GM19328 (cell line): ENCODE data around the gene SLC26A11.
"Not testable (repeated sequence)": the region's sequence is repeated elsewhere in the genome, so short reads cannot be mapped to it uniquely, and the experiment has no call there.

Experiments used
- ATAC-seq: cut with Tn5 transposase; IDR thresholded peaks from one replicate; pipeline ENCODE4 v1.9.1; 2021; ENCODE audit warnings: mild to moderate bottlenecking, moderate library complexity; ENCODE audit not compliant: unreplicated experiment

Gene SLC26A11

DNA sequence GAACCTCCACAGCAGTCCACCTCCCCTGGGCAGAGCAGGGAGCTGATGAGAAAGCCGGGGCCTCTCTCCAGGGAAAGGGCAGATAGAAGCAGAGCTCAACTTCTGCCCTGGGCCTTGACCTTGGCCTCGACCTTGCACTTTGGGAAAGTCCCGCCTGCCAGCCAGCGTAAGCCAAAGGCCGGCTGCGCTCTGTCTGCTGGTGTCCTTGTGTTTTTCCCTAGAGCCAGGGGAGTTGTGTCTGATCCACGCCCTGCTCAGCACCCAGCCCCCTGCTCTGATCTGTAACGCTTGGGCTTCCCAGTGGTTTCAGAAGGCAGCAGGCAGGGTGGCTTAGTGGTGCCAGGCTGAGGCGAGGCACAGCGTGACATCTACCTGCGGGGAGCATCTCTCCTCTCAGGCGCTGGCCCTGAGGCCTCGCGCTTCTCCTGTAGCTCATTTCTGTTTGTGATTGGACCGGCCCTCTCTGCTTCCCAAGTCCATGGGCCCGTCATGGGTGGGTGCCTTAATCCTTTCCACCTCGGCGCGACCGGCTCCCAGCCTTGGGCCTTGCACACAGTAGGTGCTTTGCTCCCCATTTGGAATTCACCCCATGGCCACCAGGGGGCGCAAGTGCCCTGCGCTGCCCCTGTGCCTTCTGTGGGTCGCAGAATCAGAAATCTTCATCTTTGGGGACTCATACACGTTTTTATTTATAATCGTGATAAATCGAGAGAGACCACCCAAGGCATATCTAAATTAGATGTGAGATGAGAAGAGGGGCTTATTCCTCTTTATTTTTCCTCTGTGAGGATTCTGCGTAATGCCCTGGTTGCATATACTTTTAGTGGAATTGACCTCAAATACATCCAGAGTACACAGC, 24.3 kb upstream of the SLC26A11 start:
- ATAC-seq: no peak

DNA sequence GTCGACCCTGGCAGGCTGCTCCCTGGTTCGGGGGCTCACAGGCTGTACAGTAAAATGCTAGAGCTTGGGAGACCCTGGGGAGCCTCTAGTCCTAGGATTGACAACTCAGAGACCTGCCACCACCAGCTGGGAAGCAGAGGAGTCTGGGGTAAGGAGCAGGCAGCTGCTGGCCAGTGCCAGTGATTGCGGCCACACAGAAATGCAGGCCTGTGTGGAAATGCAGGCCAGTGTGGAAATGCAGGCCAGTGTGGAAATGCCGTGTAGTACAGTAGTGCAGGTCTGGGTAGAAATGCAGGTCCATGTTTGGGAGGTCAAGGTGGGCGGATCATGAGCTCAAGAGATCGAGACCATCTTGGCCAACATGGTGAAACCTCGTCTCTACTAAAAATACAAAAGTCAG, 23.6 kb upstream of the SLC26A11 start:
- ATAC-seq: no peak

DNA sequence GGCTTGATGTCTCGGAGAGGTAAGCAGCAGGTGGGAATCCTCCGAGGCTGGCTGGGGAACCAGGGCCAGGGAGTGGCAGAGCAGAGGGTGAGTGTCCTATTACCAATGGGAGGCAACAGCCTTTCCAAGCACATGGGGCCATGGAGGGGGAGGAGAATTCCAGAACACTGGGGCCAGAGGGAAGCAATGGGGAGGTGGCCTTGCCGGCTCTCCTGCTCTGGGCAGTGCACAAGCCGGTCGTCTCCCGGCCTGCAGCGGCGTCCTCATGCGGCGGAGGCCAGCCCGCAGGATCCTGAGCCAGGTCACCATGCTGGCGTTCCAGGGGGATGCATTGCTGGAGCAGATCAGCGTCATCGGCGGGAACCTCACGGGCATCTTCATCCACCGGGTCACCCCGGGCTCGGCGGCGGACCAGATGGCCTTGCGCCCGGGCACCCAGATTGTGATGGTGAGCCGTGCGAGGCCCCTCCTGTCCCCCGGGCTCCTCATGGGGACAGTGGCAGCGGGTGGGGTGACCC, 22.0 kb upstream of the SLC26A11 start:
- ATAC-seq: no peak

DNA sequence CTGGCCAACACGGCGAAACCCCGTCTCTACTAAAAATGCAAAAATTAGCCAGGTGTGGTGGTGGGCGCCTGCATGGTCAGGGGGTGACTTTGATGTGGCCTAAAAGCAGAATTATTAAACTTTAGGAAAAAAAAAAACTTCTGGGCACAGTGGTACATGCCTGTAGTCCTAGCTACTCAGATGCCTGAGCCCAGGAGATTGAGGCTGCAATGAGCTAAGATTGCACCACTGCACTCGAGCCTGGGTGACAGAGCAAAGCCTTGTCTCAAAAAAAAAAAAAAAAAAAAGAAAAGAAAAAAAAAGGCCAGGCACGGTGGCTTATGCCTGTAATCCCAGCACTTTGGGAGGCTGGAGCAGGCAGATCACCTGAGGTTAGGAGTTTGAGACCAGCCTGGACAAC, 20.9 kb upstream of the SLC26A11 start:
- not testable (repeated sequence) for ATAC-seq

DNA sequence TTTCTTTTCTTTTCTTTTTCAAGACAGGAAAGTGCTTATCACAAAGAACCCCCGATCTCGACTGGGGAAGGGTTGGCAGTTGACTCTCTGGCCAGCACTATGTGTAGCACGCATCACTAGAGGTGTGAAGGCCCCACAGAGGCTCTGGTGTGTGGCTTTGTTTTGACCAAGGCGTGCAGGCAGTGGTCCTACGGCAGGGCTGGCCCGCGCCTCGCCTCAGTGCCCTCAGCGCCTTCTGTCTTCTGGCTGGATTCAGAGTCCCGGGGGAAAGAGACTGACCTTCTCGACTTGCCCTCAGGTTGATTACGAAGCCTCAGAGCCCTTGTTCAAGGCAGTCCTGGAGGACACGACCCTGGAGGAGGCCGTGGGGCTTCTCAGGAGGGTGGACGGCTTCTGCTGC, 18.8 kb upstream of the SLC26A11 start:
- ATAC-seq: no peak

DNA sequence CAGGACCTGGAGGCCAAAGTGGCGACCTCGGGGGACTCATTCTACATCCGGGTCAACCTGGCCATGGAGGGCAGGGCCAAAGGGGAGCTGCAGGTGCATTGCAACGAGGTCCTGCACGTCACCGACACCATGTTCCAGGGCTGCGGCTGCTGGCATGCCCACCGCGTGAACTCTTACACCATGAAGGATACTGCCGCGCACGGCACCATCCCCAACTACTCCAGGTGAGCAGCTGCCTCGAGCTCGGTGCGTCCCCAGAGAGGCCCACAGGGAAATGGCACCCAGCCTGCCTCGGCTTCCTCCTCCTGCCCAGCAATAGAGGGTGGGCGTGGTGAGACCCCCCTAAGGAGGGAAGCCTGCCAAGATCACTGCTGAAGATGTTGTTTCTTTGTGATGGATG, 18.0 kb upstream of the SLC26A11 start:
- ATAC-seq: no peak

DNA sequence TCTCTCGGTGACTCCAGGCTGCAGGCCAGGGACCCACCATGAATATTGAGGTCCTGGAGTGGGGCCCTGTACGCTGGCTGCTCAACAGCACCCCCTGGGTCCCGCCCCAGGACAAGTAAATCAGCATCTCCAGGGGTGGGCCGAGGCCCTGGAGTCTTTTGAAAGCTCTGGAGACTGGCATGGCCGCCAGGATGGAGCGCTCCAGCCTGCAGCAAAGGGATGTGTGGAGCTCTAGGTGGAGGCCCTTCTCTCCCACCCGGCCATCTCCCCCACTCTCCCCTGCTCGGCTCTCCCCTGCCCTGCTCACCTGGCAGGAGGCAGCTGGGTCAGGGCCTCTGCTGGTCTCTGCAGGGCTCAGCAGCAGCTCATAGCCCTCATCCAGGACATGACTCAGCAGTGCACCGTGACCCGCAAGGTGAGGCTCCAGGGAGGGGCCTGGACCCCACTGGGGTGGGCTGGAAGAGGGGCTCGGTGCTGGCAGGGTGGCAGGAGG, 16.7 kb upstream of the SLC26A11 start:
- no peak for ATAC-seq

DNA sequence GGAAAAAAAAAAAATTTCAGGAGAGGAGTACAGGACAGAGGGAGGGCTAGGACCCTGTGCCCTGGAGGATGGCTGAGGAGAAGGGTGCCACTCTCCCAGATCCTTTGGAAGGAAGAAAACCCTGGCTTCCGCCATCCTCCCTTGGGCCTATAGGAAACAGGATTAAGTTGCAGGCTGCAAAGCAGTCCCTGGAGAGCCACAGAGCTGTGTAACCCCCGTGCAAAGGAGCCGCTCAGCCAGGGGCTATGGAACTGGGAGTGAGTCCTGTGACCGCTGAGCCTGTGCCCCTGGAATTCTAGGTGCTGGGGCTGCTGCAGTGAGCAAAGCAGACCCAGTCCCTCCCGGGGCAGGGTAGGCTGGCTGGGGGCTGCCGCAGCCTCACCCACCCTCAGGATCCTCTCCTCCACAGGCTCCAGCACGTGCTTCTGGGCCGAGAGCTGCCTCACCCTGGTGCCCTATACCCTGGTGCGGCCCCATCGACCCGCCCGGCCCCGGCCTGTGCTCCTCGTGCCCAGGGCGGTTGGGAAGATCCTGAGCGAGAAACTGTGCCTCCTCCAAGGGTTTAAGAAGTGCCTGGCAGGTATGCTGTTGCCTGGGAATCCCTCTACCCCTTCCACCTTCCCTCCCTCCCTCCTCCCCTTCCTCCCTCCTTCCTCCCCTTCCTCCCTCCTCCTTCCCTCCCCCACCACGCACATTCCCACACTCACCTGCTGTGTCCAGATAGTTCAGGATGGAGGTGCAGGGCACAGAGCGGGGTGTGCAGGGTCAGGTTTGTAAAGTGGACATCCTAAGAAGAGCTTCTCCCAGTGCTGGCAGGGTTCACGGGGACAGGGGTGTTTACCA, 15.4 kb upstream of the SLC26A11 start:
- ATAC-seq: no peak

DNA sequence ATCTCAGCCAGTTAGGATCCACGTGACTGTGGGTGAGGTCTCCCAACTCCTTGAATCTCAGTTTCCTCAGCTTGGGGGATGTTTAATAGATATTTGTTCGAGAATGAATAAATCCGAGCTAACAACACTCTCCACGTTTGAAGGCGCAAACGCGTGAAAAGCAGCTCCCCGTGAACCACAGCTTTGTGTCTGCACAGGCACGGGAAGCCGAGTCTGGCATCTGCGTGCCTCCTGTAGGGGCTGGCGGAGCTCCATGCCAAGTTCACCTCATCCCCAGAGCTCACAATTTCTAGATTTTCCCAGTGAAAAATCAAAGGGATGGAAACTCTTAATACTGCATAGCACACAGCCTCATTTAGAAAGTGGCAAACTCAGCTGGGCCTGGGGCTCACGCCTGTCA, 14.4 kb upstream of the SLC26A11 start:
- no peak for ATAC-seq

DNA sequence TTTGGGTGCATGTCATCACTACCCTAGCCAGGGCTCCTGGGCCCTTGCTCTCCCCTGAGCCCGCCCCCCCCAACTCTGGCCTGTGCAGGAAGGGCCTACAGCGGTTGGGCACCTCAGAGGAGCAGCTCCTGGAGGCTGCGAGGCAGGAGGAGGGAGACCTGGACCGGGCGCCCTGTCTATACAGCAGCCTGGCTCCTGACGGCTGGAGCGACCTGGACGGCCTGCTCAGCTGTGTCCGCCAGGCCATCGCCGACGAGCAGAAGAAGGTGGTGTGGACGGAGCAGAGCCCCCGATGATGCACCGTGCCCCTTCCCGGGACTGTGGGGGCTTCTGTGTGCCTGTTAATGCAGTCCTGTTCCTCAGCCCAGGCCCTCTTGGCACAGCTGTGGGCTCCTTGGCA, 12.2 kb upstream of the SLC26A11 start:
- no peak for ATAC-seq

DNA sequence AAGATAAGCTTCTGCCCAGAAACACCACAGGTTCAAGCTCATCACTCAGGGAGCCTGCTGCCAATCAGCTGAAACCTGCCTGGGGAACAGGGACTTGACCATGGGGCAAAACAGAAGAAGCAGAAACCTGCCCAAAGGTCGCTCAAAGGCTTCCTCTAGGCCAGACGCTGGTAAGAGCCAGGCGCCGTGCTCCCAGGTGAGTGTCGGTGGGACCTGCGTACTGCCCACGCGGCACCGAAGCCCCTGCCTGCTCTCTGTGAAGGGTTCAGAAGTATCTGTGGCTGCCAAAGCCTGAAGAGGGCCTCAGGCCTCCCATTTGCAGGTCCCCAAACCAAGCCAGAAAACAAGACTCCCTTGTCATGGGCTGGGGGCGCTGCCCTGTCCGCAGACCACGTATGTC, 10.5 kb upstream of the SLC26A11 start:
- no peak for ATAC-seq

DNA sequence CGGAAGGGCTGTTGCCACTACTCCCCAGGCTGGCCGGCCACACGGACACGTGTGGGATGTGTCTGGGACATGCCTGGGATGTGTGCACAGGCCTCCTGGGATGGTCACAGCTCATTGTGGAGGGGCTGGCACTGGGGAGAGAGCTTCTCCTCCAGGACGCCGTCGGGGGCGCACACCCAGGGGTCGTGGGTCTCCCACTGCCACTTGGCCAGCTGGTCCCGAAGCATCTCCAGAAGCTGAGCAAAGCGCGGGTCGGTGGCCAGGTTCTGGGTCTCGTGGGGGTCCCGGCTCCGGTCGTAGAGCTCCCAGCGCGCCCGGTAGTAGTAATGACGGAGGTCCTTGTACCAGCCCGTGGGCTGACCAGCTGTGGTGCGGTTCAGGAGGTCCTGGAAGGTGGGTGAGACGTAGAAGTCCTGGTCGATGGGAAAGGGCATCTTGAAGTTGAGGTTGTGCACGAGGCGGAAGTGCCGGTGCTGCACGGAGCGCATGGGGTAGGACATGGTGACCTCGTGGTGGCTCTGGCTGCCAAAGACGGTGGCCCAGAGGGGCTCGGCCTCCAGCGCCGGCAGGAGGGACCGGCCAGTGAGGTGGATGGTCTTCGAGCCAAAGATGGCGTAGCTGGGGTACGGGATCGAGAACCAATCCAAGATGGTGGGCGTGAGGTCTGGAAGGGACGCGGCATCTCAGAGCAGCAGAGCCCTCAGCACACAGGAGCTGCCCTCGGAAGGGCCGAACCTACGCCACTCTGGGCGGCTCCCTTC, 9.7 kb upstream of the SLC26A11 start:
- ATAC-seq: no peak

DNA sequence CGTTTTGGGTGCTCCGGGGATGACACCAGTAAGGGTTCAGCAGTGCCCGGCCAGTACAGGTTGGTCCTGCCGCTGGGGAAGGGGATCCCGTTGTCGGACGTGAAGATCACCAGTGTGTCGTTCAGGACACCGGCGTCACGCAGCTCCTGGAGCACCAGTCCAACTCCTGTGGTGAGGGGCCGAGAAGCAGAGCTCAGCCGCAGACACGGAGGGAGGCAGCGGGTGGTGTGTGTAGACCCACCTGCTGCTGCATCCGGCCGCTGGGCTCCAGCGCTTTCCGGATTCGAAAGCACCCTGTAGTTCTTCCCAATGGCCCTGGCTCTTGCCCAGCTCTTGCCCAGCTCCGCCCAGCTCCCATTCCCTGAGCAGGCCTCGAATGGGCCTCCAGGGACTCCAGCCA, 8.1 kb upstream of the SLC26A11 start:
- ATAC-seq: no peak

DNA sequence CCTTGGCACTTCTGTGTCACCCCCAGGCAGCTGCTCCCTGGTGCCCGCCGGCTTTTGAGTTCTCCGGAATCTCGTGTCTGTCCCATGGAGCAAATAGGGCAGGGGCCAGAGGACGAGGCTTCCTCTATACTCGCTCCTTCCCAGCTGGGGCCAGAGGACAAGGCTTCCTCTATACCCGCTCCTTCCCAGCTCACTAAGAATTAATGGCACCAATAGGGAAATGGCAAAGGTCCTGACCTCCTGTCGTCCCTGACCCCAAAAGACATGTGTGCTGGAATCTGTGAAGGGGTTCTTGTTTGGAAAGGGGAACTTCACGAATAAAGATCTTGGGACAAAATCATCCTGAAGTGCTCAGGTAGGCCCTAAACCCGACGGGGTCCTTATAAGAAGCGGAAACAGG, 7.7 kb upstream of the SLC26A11 start:
- ATAC-seq: no peak

DNA sequence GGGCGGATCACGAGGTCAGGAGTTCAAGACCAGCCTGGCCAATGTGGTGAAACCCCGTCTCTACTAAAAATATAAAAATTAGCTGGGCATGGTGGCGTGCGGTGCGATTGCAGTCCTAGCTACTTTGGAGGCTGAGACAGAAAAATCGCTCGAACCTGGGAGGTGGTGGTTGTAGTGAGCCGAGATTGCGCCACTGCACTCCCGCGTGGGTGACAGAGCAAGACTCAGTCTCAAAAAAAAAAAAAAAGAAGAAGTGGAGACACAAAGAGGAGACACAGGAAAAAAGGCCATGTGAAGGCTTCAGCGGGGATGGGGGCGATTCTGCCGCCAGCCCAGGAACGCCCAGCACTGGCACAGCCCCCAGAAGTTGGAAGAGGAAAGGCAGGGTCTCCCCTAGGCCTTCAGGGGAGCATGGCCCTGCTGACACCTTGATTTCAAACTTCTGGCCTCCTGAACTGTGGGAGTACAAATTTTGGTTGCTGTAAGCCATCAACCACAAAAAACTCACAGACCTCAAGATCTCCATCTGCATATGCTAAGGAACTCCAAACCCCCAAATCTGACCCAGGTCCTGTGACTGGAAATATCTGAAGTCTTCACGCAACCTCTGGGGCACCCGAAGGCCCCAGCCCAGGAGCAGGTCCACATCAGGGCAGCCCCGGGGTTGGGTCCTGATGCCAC, 7.1 kb upstream of the SLC26A11 start:
- ATAC-seq: no peak

DNA sequence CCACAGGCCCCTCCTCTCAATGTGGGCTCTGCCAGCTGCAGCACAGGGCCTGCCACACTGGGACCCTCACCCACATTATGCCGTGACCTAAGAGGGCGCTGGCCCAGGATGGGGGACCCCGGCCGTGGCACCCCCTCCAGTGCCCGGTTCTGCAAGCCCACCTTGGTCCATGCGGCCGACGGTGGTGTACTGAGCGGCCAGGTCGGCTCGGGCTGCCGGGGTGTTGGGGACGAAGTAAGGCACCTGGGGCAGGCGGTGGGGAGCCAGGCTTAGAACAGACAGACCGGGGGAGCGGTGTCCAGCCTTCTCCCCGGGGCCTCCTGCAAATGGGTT, 6.6 kb upstream of the SLC26A11 start:
- no peak for ATAC-seq

DNA sequence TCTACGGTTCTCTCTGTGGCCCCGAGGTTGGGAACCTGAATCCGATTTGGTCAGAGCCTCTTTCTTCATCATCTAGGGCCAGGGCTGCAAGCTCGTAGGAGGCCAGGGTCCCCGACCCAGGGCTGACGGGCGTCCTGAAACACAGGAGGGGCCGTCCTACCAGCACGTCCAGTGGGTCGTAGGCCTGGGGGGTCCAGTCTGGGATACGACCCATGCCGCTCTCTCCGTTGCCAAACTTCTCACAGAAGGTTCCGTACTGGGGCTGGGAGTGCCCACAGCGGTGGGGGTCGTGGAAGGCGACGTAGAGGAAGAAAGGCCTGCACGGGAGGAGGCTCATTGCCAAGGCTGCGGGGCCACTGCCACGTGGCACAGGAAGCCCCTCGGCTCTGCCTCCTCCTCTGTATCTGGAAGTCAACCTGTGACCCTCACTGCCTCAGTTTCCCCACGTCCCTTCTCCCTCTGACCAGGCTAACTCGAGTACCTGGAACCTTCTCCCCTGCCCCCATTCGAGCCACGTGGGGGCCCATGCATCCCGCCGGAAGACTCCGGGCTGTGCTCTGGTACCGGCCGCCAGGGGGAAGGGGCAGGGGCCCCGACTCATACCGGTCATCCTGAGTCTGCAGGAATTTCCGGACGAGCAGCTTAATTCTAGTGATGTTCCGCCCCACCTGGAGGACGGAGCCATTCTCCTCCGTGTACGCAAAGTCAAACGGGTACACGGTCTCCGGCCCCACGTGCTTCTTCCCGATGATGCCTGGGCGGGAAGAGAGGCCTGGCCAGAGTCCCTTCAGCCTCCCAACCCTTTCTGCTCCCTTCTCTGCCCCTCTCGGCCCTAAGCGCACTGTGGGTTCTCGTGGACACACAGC, 6.0 kb upstream of the SLC26A11 start:
- no peak for ATAC-seq

DNA sequence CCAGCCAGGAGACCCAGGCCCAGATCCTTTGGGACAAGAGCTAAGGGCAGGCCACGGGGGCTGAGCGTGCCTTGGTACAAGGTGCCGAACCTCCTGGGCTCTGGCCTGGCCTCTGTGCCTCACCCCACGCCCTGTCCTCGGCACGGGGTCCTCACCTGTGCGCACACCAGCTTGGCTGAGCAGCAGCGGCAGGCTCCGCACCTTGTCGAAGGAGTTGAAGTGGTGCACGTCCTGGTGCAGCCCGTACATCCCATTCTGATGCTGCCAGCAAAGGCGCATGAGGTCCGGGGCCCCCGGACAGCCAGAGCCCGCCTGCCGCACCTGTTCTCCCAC, 5.4 kb upstream of the SLC26A11 start:
- no peak for ATAC-seq

DNA sequence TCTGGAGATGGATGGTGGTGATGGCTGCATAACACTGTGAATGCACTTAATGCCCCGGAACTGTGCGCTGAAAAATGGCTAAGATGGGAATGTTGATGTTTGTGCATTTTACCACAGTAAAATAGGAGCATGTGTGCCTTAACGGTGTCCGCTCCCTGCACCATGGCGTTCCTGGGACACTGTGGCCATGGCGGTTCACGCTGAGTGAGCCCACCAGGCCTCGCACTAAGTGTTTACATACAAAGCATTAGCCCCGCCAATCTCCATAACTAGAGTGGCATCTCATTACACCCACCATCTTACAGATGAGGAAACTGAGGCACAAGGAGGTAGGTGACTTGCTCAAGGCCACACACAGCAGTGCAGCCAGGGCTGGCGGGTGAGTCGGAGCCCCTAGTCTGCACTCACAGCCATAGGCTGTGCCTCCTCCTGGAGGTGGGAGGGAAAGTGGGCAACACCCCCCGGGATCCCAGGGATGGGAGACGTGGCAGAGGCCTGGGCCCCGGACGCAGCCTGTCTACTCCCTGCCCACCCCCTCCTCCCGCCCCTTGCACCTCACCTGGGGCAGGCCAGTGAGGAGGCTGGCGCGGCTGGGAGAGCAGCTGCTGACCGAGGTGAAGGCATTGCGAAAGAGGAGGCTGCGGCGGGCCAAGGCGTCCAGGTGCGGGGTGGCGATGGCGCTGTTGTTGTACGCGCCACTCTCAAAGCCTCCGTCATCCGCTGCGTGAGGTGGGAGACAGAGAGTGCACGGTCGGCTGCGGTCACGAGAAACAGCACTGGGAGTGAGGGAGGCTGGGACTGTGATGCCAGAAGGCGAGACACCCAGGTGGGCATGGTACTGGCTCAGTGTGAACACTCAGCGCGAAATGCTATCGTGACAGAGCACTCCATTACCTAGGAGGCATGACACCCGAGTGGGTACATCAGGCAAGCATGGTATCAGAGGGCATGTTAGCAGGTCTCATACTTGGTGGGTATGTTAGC, 3.5 kb upstream of the SLC26A11 start:
- ATAC-seq: no peak
